Fibroblast of the aortic adventitia (primary cell): ENCODE measurements around the gene GLTP. TPM values are rescaled to one million over a fixed set of nuclear protein-coding genes. Genes with fewer than 3 reads are reported as not detected.

Source experiments
- DNase-seq: peaks from one replicate; pipeline ENCODE4 v3.0.0-alpha.2; 2010; ENCODE audit warnings: low read depth
- H3K4me3 ChIP-seq: 2 replicates; pipeline ENCODE4 v1.5.1; 2011; ENCODE audit warnings: low read depth, mild to moderate bottlenecking, control low read depth, low read length, moderate library complexity
- CTCF ChIP-seq: IDR thresholded peaks from 2 replicates; pipeline ENCODE4 v1.5.1; 2011; ENCODE audit warnings: mild to moderate bottlenecking, low read length, control low read depth, inconsistent platforms; ENCODE audit not compliant: insufficient read depth
- total RNA-seq: library from RNA; depleted of rRNA; stranded (reverse); fragments of >200 nt; gene quantifications from 2 replicates; pipeline ENCODE4 v1.2.3, GENCODE V29; 2012; ENCODE audit warnings: low replicate concordance

The GLTP gene
- total RNA-seq, 1 donor, result 55.1 TPM

GRCh38 chr12:109842021-109842420 lies 38.3 kb downstream of the GLTP start:
- no peak for TF ChIP-seq CTCF
- H3K4me3 ChIP-seq, result no peak overlapping the region
- DNase-seq, result no peak

- DNase-seq, result no peak
- no peak overlapping the region for H3K4me3 ChIP-seq
- no peak for TF ChIP-seq CTCF
These were observed 39.0 kb downstream of the GLTP start for GRCh38 chr12:109841356-109841755.

- DNase-seq, result no peak
- no peak overlapping the region for H3K4me3 ChIP-seq
- TF ChIP-seq CTCF, result no peak
These were observed 39.9 kb downstream of the GLTP start for GRCh38 chr12:109840305-109841074.

GRCh38 chr12:109839444-109839843 lies 40.9 kb downstream of the GLTP start:
- no peak overlapping the region for H3K4me3 ChIP-seq
- DNase-seq, result no peak
- no peak for TF ChIP-seq CTCF

- no peak overlapping the region for H3K4me3 ChIP-seq
- no peak for TF ChIP-seq CTCF
- DNase-seq, result peak; percentile 19
These were observed 43.4 kb downstream of the GLTP start for GRCh38 chr12:109836916-109837315.

GRCh38 chr12:109835827-109836226 lies 44.5 kb downstream of the GLTP start:
- no peak for DNase-seq
- H3K4me3 ChIP-seq, result no peak overlapping the region
- no peak for TF ChIP-seq CTCF
